ENCODE data around the gene OR51G1. TPM values are rescaled to one million over a fixed set of nuclear protein-coding genes. Genes with fewer than 3 reads are reported as not detected.

OR51G1 gene
- total RNA-seq, 1 donor from 2014 or later: not detected

DNA sequence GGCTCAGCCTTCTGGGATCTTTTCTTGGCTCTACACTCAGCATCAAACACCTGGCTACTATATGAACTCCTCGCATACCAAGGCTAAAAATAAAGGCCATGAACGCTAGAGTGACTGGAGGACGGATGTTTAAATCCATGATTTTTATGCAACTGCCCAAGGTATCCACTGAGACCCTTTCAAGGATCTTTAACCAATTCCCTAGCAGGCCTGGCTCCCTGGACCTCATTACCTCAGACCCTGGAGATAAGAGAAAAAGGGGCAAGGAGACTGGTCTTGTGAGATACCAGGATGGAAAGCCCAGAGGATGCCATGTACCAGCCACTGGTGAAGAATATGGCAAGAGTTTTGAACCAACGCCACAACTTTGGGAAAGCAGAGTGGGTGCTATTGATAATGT is 4.9 kb downstream of the OR51G1 start, which contains the start of gene OR51G2:
TSS of gene OR51G2 (minus strand) at position 101 of the 400 bp plus-strand sequence. CDS start 3,687 bp downstream, outside the sequence.
- no peak for DNase-seq
- Histone ChIP-seq H3K27ac (no peak within 1 kb of the TSS), H3K27me3 (no peaks in the 10 kb centered on the region), H3K4me3 (no peak within 1 kb of the TSS), H3K9me3 (no peaks in the 10 kb centered on the region), H3K4me1 (no peaks in the 10 kb centered on the region), H3K36me3 (no peaks in the 10 kb centered on the region)
- no peak for ATAC-seq
- intact Hi-C loops (cut with DNase I): no loop called here
- TF ChIP-seq, protein P1, sequence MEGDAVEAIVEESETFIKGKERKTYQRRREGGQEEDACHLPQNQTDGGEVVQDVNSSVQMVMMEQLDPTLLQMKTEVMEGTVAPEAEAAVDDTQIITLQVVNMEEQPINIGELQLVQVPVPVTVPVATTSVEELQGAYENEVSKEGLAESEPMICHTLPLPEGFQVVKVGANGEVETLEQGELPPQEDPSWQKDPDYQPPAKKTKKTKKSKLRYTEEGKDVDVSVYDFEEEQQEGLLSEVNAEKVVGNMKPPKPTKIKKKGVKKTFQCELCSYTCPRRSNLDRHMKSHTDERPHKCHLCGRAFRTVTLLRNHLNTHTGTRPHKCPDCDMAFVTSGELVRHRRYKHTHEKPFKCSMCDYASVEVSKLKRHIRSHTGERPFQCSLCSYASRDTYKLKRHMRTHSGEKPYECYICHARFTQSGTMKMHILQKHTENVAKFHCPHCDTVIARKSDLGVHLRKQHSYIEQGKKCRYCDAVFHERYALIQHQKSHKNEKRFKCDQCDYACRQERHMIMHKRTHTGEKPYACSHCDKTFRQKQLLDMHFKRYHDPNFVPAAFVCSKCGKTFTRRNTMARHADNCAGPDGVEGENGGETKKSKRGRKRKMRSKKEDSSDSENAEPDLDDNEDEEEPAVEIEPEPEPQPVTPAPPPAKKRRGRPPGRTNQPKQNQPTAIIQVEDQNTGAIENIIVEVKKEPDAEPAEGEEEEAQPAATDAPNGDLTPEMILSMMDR (IDR thresholded peaks at IDR 0.05): no peak

DNA sequence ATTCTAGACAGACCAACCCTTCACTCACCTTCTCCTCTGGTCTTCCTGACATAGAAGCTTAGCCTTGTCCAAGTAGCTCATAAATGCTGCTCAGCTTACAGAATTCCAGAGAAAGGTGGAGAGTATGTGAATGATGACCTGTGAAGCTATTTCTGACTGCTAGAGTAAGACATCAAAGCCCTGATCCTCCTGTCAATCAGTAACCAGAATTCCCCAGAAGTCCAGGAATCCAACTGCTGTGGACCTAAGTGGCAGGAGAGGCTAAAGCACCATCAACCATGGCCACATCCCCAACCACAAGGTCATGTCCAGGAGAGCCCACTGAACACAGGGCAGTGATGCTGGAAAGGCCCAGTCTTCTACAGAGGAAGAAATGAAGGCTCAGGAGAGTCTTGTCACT is 7.6 kb downstream of the OR51G1 start:
- TF ChIP-seq, protein P1 (IDR thresholded peaks at IDR 0.05): no peak
- ATAC-seq (no peak), DNase-seq (no peak)
- Histone ChIP-seq H3K27ac (no peak overlapping the region), H3K9me3 (no peaks in the 10 kb centered on the region), H3K36me3 (no peaks in the 10 kb centered on the region), H3K4me3 (no peak overlapping the region), H3K27me3 (no peaks in the 10 kb centered on the region), H3K4me1 (no peaks in the 10 kb centered on the region)
- intact Hi-C loops (cut with DNase I): no loop called here

DNA sequence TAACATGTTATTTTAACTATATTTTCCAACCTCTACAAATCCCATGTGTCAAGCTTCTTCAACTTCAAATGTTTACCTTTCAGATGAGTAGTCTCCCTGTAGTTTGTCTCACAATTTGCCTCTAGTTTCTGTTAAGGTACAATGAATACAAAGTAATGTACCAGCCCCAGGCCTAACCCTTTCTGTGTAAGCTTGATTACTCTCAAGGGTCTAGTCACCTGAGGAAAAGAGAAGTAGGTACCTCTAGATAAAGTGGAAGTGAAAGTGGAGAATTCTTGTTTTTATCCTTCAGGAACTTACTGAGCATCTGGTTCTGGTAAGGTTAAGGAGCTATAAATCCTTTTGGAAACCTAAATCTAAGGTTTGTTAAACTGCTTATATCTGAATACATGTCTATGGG is 20.7 kb downstream of the OR51G1 start, which contains the start of gene OR51A7:
TSS of gene OR51A7 (plus strand) at position 300 of the 400 bp plus-strand sequence. CDS start 3,587 bp downstream, outside the sequence.
- DNase-seq (no peak), ATAC-seq (no peak)
- Histone ChIP-seq H3K9me3 (no peaks in the 10 kb centered on the region), H3K27me3 (no peaks in the 10 kb centered on the region), H3K27ac (no peak within 1 kb of the TSS), H3K4me3 (no peak within 1 kb of the TSS), H3K36me3 (no peaks in the 10 kb centered on the region), H3K4me1 (no peaks in the 10 kb centered on the region)
- intact Hi-C loops (cut with DNase I): no loop called here
- TF ChIP-seq, protein P1 (IDR thresholded peaks at IDR 0.05): no peak

DNA sequence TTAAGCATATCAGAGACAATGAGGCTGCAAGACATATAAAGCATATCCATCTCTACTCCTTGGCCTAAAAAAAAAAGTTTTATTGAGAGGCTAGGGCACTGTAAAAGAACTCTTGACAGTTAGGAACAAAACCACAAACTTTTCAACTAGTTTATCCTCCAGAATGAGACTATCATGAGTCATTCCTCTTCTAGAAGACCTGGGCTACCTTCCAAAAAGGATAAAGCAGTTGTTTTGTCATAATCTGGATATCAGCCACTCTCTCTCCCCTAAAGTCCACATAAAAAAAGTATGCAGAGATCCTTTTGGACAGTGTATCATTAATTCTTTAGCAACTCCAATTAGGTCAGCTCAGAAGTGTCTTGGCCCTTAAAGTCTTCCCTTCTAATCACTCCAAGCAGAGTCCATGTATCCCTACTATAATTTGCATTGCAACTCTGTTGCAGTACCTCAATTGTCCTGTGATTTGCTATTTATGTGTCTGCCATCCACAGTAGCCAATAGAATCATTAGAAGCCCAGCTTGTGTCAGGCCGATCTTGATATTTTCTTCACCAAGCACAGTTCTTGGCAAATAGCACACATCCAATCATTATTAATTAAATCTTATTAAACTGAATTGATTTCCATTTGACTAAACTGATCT is 32.0 kb downstream of the OR51G1 start:
- H3K36me3 ChIP-seq: no peaks in the 10 kb centered on the region
- H3K4me3 ChIP-seq: no peak overlapping the region
- TF ChIP-seq, protein P1 (IDR thresholded peaks at IDR 0.05): no peak
- H3K4me1 ChIP-seq: no peaks in the 10 kb centered on the region
- no peak overlapping the region for H3K27ac ChIP-seq
- no peak for DNase-seq
- intact Hi-C loops (cut with DNase I): no loop called here
- H3K27me3 ChIP-seq: no peaks in the 10 kb centered on the region
- no peak for ATAC-seq
- H3K9me3 ChIP-seq: no peaks in the 10 kb centered on the region

DNA sequence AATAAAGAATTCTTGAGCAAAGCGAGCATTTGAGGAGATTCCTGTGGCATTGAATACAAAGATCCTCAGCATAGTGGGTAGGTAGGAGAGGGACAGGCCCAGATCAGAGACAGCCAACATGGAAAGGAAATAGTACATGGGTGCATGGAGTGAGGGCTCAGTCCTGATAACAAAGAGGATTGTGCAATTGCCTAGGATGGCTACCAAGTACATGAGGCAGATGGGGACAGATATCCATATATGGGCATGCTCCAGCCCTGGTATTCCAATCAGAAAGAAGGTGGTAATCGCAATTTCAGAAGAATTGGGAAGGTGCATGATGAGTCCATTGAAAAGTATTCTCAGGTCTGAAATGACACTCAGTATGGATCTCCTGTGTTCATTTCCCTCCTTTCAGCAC is 33.9 kb downstream of the OR51G1 start:
- H3K4me3 ChIP-seq: no peak overlapping the region
- no peaks in the 10 kb centered on the region for H3K9me3 ChIP-seq
- H3K27ac ChIP-seq: no peak overlapping the region
- H3K36me3 ChIP-seq: no peaks in the 10 kb centered on the region
- no peaks in the 10 kb centered on the region for H3K4me1 ChIP-seq
- TF ChIP-seq, protein P1 (IDR thresholded peaks at IDR 0.05): no peak
- H3K27me3 ChIP-seq: no peaks in the 10 kb centered on the region
- intact Hi-C loops (cut with DNase I): no loop called here
- DNase-seq: no peak
- ATAC-seq: no peak

Data from upper lobe of right lung (tissue), 1 donor.